H1 (cell line): ENCODE measurements around the gene SPINT1.

Experiments used
- EP300 ChIP-seq, 2 experiments: IDR thresholded peaks; 1 replicate in 1 of 2; 2 replicates in 1 of 2; pipeline ENCODE4 v1.6.1; 2011 to 2012; ENCODE audit warnings: low read depth in 2 of 2, low read length in 2 of 2, mild to moderate bottlenecking in 2 of 2, borderline replicate concordance in 1 of 2, inconsistent platforms in 1 of 2, moderate library complexity in 1 of 2
- JUND ChIP-seq: IDR thresholded peaks from 2 replicates; pipeline ENCODE4 v1.6.1; 2011; ENCODE audit warnings: mild to moderate bottlenecking, improper control_type of control experiment, low read length
- TCF12 ChIP-seq: IDR thresholded peaks from 2 replicates; pipeline ENCODE4 v1.6.1; 2011; ENCODE audit warnings: low read depth, mild to moderate bottlenecking, low read length
- TF ChIP-seq, protein P1 (sequence below): IDR thresholded peaks from 2 replicates; pipeline ENCODE4 v1.6.1; 2012; ENCODE audit warnings: inconsistent platforms
- TF ChIP-seq, protein P2 (sequence below), 3 experiments: IDR thresholded peaks; 1 replicate in 2 of 3; 2 replicates in 1 of 3; pipeline versions ENCODE4 v1.5.1 to v1.6.1; 2011; ENCODE audit warnings: low read length in 3 of 3, mild to moderate bottlenecking in 3 of 3, inconsistent platforms in 2 of 3, low read depth in 1 of 3, moderate library complexity in 1 of 3; ENCODE audit not compliant: insufficient read depth in 1 of 3; ENCODE audit errors: control extremely low read depth in 1 of 3
- TF ChIP-seq, protein P3 (sequence below): IDR thresholded peaks from 2 replicates; pipeline ENCODE4 v1.6.1; 2011; ENCODE audit warnings: low read depth, mild to moderate bottlenecking, low read length; ENCODE audit not compliant: insufficient read depth

DNA sequence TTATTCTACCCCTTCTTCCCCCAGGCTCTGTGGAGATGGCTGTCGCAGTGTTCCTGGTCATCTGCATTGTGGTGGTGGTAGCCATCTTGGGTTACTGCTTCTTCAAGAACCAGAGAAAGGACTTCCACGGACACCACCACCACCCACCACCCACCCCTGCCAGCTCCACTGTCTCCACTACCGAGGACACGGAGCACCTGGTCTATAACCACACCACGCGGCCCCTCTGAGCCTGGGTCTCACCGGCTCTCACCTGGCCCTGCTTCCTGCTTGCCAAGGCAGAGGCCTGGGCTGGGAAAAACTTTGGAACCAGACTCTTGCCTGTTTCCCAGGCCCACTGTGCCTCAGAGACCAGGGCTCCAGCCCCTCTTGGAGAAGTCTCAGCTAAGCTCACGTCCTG is 12.9 kb downstream of the SPINT1 start:
- TF ChIP-seq, protein P1, sequence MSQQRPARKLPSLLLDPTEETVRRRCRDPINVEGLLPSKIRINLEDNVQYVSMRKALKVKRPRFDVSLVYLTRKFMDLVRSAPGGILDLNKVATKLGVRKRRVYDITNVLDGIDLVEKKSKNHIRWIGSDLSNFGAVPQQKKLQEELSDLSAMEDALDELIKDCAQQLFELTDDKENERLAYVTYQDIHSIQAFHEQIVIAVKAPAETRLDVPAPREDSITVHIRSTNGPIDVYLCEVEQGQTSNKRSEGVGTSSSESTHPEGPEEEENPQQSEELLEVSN, result no peak
- TF ChIP-seq, protein P2, sequence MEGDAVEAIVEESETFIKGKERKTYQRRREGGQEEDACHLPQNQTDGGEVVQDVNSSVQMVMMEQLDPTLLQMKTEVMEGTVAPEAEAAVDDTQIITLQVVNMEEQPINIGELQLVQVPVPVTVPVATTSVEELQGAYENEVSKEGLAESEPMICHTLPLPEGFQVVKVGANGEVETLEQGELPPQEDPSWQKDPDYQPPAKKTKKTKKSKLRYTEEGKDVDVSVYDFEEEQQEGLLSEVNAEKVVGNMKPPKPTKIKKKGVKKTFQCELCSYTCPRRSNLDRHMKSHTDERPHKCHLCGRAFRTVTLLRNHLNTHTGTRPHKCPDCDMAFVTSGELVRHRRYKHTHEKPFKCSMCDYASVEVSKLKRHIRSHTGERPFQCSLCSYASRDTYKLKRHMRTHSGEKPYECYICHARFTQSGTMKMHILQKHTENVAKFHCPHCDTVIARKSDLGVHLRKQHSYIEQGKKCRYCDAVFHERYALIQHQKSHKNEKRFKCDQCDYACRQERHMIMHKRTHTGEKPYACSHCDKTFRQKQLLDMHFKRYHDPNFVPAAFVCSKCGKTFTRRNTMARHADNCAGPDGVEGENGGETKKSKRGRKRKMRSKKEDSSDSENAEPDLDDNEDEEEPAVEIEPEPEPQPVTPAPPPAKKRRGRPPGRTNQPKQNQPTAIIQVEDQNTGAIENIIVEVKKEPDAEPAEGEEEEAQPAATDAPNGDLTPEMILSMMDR (IDR thresholded peaks at IDR 0.05; ENCODE audit: control extremely low read depth in 1 of 3, insufficient read depth in 1 of 3, low read depth in 1 of 3, low read length in 3 of 3), result no peak
- TF ChIP-seq TCF12, result no peak
- TF ChIP-seq, protein P3, sequence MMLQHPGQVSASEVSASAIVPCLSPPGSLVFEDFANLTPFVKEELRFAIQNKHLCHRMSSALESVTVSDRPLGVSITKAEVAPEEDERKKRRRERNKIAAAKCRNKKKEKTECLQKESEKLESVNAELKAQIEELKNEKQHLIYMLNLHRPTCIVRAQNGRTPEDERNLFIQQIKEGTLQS, result no peak
- TF ChIP-seq EP300 (IDR thresholded peaks at IDR 0.05; ENCODE audit: borderline replicate concordance in 1 of 2, low read depth in 2 of 2, low read length in 2 of 2), result no peak
- TF ChIP-seq JUND, result no peak
